Epithelial cell of esophagus (primary cell): Measurements from ENCODE around the gene TXNRD2.
A peak's percentile ranks its signal among the peaks of the same experiment; 100 is the strongest.

Source experiments
- DNase-seq: peaks from one replicate; pipeline ENCODE4 v3.0.0; 2010; ENCODE audit warnings: low read depth
- H3K4me3 ChIP-seq: 2 replicates; pipeline ENCODE4 v1.5.1; 2011; ENCODE audit warnings: mild to moderate bottlenecking, low read length, control low read depth
- CTCF ChIP-seq: IDR thresholded peaks from 2 replicates; pipeline ENCODE4 v1.5.1; 2011; ENCODE audit warnings: low read depth, mild to moderate bottlenecking, low read length, control low read depth, inconsistent platforms; ENCODE audit not compliant: insufficient read depth; ENCODE audit errors: missing control alignments

Gene TXNRD2

GRCh38 chr22:19871023-19871844, 70.4 kb downstream of the TXNRD2 start:
- no peak for TF ChIP-seq CTCF

GRCh38 chr22:19870153-19871022, 71.2 kb downstream of the TXNRD2 start:
- H3K4me3 ChIP-seq, result no peak overlapping the region
- TF ChIP-seq CTCF, result no peak
- DNase-seq, result no peak

More at GRCh38 chr22:19871023-19871844, 70.4 kb downstream of the TXNRD2 start:
- no peak overlapping the region for H3K4me3 ChIP-seq
- DNase-seq, result no peak

GRCh38 chr22:19869497-19870152, 72.0 kb downstream of the TXNRD2 start:
- no peak for DNase-seq

GRCh38 chr22:19868773-19869471, 72.7 kb downstream of the TXNRD2 start:
- TF ChIP-seq CTCF, result no peak
- peak; percentile 81 for DNase-seq
- no peak overlapping the region for H3K4me3 ChIP-seq

More at GRCh38 chr22:19869497-19870152, 72.0 kb downstream of the TXNRD2 start:
- H3K4me3 ChIP-seq, result no peak overlapping the region
- TF ChIP-seq CTCF, result peak; percentile 2

GRCh38 chr22:19868333-19868732, 73.3 kb downstream of the TXNRD2 start:
- no peak for DNase-seq
- peak; percentile 16 for TF ChIP-seq CTCF
- H3K4me3 ChIP-seq, result no peak overlapping the region

GRCh38 chr22:19867617-19868016, 74.0 kb downstream of the TXNRD2 start:
- TF ChIP-seq CTCF, result no peak
- no peak overlapping the region for H3K4me3 ChIP-seq
- DNase-seq, result no peak
